ENCODE results near the gene KRTAP19-7.

KRTAP19-7 gene

GRCh38 chr21:30561264-30561895, at the start of gene KRTAP19-7:
TSS of gene KRTAP19-7 (minus strand) at chr21:30561314. CDS start at chr21:30561289, 25 bp downstream.
- no peak for DNase-seq

- no peak for DNase-seq
Observed at GRCh38 chr21:30605968-30606367, 44.9 kb upstream of the KRTAP19-7 start.

GRCh38 chr21:30600787-30601186, 39.7 kb upstream of the KRTAP19-7 start, which contains the start of gene KRTAP22-1:
TSS of gene KRTAP22-1 (plus strand) at chr21:30601087.
- no peak for DNase-seq

GRCh38 chr21:30598802-30599201, 37.7 kb upstream of the KRTAP19-7 start, which contains the start of gene KRTAP6-2:
TSS of gene KRTAP6-2 (minus strand) at chr21:30598902. CDS start at chr21:30598874, 28 bp downstream.
- DNase-seq: no peak

DNA sequence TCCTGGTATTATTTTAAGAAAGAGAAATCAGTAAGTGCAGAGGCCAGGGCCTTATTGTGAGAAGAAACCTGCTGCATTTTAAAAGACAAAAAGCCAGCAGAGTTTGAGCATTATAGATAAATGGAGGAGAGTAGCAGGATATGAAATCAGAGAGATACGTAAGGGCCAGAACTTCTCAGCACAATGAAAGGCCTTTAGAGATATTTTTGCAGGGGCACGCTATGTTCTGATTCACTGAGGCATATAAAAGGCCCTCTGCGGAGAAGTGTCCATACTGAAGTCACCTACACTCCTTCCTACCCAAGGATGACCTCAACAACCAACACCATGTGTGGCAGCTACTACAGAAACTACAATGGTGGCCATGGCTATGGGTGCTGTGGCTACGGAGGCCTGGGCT, 31.0 kb upstream of the KRTAP19-7 start, which contains the start of gene KRTAP6-3:
TSS of gene KRTAP6-3 (plus strand) at position 301 of the 400 bp plus-strand sequence. CDS start at position 307, 6 bp downstream.
- DNase-seq: no peak

GRCh38 chr21:30590297-30590696, 29.2 kb upstream of the KRTAP19-7 start, which contains the start of gene KRTAP22-2:
TSS of gene KRTAP22-2 (minus strand) at chr21:30590397.
- no peak for DNase-seq

DNA sequence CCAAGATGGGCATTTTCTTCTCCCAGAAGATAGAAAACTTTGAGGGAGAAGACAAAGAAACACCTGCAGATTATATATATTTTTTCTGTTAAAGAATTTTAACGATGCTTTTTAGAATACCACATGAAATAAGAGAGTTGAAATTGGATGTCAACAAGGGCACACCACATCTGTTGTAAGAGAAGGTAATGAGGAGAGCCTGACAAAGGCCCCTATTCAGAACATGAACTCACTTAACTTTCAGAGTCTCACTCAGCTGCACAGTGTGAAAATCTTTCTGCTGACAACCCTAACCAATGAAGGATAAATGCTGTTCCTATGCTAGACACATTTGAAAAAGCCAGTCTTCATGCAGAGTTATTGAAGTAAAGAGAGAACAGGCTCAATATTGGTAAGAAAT, 21.8 kb upstream of the KRTAP19-7 start:
- no peak for DNase-seq

DNA sequence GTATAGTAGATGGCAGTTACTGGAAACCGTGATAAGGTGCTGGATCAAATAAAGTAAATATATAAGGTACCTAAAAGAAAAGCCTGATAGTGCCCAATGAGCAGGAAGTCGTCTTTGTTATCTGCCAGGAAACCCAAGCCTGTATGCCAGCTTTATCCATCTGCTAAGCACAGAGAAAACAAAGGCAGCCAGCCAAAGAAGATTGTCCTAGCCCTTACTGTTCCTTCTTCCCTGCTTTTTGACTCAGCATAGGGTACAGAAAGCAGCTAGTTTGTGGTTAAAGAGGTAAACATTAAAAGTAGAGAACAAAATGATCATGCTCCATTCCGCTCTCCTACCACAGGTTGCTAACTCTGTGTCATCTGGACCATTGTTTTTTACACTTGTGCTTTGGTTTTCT, 19.0 kb upstream of the KRTAP19-7 start:
- no peak for DNase-seq

- no peak for DNase-seq
Observed at GRCh38 chr21:30579346-30579745, 18.2 kb upstream of the KRTAP19-7 start.

DNA sequence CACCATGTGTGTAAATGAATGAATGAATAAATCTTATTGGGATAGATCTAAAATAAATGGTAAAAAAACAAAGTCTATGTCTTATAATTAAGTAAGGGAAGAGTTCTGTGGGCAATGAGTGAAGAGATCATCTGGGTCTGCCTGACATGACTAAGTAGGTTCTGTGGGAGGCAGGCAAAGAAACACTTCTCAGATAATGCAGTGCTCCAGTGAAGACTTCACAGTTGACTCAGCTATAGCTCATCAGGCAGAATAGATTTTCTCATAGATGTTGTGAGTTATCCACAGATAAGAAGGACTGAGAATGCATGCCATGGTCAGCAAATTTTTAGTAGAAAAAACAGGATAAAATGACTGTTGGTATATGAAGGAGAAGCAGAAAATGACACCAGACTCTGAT, 16.7 kb upstream of the KRTAP19-7 start:
- DNase-seq: no peak

DNA sequence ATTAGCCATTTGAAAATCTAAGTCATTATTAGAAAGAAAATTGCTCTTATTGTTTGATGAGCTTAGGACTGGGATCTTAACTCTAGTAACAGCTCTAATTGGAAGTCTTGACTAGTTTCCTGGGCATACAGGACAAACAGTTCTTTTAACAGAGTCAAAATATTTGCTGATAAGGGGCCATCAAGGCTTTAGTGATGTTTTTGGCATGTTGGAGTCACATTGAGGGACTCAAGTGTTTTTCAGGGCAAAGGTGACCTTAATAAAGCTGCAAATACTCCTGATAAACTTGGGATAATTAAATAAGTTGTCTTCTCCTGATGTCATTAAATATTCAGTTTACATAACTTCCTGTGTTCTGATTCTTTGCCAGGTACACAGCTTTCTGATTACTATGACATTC, 6.5 kb upstream of the KRTAP19-7 start:
- DNase-seq: no peak

DNA sequence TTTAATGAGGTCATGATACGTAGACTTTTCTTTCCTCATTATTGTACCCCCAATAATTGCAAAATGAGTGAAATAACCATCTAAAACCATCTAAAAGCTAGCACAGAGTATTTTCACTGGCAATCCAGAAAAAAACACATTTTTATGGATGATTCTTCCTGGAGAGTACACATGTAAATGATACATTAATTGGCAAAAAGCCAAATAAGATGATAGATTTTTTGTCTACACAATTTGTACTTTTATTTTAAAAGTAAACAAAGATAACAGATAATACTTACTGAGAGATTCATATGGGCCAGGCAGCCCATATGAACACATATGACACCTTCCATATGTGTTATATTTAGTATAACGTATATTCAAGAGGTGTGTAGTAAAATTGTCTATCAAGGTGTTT, 2.5 kb upstream of the KRTAP19-7 start:
- DNase-seq: no peak

GRCh38 chr21:30563072-30563471, 2.0 kb upstream of the KRTAP19-7 start:
- no peak for DNase-seq

DNA sequence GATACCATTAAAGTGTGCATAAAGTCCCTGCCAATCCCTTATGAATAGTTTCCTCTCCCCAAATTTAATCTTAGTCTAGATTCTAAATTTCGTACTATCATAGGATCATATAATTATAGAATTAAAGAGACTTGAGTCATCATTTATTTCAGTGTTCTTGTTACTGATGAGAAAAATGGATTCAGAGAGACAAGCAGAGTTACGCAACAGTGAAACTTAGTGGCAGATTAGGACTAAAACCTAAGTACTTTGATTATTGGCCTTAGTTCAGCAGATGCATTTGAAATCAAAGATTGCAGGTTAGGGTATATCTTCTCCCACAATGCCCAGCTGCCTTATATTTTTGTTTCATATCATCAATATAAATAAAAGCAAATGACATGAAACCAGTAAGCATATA, 843 bp upstream of the KRTAP19-7 start:
- DNase-seq: no peak

- DNase-seq: no peak
Observed at GRCh38 chr21:30555095-30555494, 6.0 kb downstream of the KRTAP19-7 start.

- no peak for DNase-seq
Observed at GRCh38 chr21:30552782-30553181, 8.3 kb downstream of the KRTAP19-7 start.

GRCh38 chr21:30541764-30542163, 19.4 kb downstream of the KRTAP19-7 start, which contains the start of gene KRTAP19-6:
TSS of gene KRTAP19-6 (minus strand) at chr21:30541864. CDS start at chr21:30541833, 31 bp downstream.
- DNase-seq: no peak

DNA sequence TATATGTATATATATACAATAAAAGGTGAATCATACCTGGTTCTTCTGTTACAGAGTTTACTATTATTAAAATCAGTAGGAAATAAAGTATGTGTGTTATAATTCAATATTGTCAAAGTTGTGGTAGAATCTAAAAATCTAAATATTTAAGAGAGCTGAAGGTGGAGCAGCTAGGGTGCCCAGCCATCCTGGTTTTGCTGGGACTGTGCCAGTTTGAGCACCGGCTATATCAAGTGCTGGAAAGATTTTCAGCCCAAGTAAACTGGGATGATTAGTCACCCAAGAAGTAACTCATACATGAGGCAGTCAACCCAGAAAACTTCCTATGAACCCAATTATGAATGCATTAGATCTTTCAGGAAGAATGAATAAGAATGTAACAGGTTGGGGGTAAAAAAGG, 42.2 kb downstream of the KRTAP19-7 start:
- no peak for DNase-seq

- no peak for DNase-seq
Observed at GRCh38 chr21:30515681-30516080, 45.4 kb downstream of the KRTAP19-7 start.

Data from NCI-H510A treated with DMSO at 0.1 percent for 48 hours (cell line).